NCI-H345 treated with DMSO at 0.1 percent for 48 hours (cell line): ENCODE results near the gene LY9.

Source experiments
- DNase-seq: peaks from one replicate; lab custom pipeline; 2025; ENCODE audit not compliant: unreplicated experiment; lab: John Stamatoyannopoulos, UW

LY9 gene

DNA sequence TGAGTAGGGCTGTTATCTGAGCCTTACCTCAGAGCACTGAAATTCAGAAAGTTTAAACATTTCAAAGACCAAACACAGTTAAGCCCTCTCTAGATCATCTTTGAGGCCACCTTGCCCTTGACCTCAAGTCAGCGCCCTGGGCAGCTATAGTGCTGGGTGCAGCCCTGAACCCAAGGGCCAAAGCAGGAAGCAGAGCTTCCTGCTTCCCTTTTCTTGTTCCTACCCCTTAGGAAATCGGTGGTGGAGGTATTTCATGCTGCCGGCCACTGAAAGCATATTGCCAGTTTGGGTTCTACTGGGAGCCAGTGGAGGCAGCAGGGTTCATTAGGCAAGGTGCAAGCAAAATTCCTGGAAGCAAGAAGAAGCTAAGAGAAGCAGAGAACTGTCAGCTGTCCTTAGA, 40.6 kb downstream of the LY9 start:
- no peak for DNase-seq

DNA sequence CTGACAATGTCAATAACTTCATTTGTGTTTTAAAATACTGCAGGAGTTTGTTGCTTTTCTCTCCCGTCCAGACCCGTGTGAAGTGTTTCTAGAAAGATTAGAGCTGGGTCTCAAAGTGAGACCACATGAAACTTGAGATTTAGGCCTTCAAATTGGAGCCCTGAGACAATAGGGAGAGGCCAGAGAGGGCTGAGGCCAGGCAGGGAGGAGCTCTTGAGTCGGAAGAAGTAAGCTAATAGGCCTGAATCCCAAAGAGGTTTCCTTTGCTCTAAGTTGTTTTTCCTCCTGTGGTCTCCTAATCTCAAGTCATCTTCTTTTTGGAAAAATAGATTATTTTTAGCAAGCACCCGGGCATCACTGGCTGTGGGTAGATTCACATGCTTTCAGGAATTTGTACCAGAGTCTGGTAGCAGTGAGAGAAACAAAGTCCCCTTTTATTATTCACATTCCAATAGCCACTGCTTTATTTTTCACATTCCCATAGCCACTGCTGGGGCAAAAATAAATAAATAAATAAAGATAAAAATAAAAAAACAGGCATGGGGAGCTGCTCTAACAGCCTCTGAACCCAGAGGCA, 41.1 kb downstream of the LY9 start:
- DNase-seq, result no peak

DNA sequence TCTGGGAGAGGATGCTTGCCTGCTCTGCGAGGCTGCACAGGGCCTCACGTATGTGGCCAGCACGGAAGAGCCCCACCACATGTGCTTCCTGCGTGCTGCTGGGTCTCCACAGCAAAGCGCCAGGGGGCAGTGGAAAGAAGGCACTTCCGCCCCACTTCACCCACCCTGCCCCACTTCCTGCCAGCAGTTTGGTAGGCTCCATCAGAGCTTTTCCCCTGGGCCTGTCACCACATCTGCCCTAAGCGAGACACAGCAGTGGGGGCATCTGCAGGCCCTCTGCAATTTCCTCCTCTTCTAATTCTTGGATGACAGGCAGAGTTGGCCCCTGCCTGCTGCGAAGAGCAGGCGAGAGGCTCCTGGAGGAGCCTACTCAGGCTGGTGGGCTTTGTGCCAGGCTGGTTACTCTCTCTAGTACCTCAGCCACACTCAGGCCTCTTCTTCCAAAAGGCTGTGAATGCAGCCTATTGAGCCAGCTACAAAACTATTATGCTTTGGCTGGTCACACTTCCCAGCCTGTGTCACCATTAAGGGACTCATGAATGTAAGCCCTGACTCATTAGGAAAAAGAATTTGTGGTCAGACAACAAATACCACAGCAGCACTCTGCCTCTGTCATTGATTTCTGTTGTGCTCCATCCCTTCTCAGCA, 41.7 kb downstream of the LY9 start:
- DNase-seq, result no peak

DNA sequence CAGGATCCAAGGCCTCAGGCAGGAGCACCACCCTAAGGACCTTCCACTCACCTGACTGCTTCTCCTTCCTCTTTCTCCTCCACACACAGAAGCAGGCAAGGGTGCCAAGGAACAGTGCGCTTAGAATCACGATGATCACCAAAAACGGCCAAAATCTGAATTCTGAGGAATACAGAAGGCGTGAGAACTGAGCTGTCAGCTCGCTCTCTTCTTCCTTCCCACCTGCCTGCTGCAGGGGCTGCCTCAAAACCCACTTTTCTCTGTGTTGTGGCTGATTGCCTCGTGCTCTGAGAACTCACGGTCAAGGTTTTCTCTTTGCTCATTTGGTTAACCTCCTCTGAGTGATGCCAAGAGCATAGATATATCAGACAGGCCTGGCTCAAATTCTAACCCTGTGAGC, 42.9 kb downstream of the LY9 start:
- no peak for DNase-seq

DNA sequence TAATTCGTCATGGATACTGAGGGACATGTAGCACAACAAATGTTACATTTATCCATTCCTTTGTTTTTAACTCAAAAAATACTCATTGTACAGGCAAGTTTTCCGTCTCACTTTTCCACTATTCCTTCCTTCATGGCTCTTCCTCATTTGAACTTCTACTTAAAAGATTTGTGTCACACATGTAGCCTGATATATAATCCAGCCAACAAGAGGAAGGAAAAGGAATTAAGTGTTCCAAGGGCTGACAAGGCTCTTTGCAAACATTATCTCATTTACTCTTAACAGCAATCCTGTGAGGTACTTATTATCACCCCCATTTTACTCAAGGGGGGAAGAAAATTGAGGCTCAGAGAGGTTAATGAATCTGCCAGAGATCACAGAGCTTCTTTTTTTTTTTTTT, 43.8 kb downstream of the LY9 start:
- no peak for DNase-seq

DNA sequence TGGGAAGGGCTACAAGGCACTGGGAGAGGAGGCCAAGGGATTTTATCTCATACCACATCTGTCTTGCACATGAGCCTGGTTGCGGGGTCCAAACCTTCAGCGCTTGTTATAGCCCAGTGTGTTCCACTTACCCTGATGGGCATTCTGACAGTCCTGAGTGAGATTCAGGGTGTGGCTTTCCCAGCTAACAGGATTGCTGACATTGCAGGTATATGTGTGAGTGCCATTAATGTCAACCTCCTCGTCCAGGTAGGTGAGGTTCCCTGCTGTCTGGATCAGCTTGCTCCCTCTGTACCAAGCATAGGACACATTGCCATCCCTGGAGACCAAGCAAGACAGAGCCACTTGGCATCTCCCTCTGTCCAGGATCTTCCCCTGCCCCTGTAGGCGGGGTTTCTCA, 45.1 kb downstream of the LY9 start:
- no peak for DNase-seq

DNA sequence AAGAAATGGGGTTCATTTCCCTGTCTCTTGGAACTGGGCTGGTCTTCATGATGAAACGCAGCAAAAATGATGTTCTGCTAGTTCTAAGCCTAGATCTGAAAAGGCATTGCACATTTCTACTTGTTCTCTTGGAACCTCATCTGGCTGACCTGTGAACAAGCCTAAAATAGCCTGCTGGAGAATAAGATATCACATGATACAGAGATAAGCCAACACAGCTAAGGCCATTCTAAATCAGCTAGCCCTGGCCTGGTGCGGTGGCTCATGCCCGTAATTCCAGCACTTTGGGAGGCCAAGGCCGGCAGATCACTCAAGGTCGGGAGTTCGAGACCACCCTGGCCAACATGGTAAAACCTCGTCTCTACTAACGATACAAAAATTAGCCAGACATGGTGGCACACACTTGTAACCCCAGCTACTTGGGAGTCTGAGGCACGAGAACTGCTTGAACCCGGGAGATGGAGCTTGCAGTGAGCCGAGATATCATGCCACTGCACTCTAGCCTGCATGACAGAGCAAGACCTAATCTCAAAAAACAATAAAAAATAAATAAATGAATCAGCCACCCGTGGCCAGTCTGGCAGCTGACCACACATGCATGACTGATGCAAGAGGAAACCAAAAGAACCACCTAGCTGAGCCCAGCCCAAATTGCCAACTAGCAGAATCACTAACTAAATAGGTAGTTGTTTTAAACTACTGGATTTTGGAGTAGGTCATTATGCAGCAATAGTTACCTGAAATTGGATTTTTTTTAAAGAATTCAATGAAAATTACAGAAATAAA, 48.7 kb downstream of the LY9 start:
- no peak for DNase-seq

DNA sequence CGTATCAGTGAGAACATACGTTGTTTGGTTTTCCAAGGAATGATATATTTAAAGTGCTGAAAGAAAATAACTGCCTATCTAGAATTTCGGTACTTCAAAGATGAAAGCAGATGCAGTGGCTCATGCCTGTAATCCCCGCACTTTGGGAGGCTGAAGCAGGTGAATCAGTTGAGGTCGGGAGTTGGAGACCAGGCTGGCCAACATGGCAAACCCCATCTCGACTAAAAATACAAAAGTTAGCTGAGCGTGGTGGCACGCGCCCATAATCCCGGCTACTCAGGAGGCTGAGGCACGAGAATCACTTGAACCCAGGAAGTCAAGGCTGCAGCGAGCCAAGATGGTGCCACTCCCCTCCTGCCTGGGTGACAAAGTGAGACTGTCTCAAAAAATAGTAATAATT, 50.3 kb downstream of the LY9 start:
- no peak for DNase-seq

- no peak for DNase-seq
Measured at GRCh38 chr1:160850541-160850940, 54.6 kb downstream of the LY9 start.

- no peak for DNase-seq
Measured at GRCh38 chr1:160850993-160851392, 55.0 kb downstream of the LY9 start.

DNA sequence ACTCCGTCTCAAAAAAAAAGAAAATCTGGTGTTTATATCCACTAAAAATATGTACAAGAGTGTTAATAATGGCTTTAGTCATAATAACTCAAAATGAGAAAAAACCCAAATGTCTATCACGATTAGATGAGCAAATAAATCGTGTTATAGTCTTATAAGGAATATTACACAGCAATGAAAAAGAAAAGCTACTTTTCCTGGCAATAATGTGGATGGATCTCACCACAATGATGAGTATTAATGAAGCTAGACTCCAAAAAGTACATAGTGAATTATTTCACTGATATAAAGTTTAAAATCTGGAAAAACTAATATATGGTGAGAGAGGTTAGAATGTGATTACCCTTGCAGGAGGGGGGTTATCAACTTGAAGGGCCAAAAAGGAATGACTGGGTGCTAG, 57.0 kb downstream of the LY9 start:
- no peak for DNase-seq

- DNase-seq, result no peak
Measured at GRCh38 chr1:160853754-160854153, 57.8 kb downstream of the LY9 start.

GRCh38 chr1:160855181-160855981, 59.4 kb downstream of the LY9 start:
- DNase-seq, result no peak

GRCh38 chr1:160858097-160858496, 62.1 kb downstream of the LY9 start:
- peak; percentile 13 for DNase-seq

DNA sequence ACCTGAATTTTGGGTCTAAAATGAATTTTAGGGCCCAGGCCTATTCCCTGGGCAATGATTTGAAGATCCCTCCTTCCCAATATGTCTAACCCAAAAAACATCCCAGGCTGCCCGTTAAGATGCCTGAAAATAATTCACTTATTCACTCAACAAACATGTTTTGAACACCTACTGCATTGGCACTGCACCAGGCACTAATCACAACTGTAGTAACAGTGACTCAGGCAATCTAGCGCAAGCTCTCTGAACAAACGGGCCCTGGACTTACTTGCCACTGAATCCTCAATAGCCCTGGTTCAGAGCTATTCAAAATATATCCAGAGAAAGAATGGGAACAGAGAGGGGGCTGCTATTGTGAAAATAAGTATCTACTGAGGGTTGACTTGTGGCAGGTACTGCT, 62.5 kb downstream of the LY9 start:
- DNase-seq, result no peak

GRCh38 chr1:160859166-160859565, 63.2 kb downstream of the LY9 start:
- no peak for DNase-seq

DNA sequence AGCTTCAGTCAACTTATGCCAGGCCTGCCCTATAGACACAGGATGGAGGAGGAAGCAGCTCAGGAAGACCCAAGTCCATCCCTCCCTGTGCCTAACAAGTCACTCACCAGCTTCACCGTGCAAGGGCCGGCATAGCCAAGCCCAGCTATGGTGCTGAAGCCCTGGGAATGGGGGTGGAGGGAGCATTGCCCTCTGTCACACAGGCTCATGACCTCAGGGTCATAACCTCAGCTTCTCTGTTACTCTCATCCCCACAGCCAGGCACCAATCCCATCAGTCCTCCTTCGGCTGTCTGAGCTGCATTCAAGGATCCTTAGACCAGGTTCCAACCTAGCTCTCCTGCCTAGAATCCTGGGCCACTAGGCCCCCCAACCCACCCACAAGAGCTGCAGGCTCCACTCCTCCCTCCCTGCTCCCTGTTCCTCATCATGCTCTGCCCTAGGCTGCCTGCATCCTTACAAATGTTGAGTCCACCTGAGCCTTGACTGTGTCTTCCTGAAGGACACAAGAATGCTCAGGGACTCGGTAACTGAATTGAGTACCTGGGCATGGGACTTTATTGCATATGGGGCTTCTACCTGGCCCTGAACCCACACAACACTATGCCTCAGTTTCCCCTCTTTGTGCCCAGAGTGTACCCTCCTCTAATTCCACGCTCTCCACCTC, 65.0 kb downstream of the LY9 start:
- DNase-seq, result no peak

- no peak for DNase-seq
Measured at GRCh38 chr1:160862203-160863060, 66.5 kb downstream of the LY9 start, which contains the start of gene CD244. Gene CD244, minus strand, starts transcription at chr1:160862887. Its CDS starts 210 bp downstream, at chr1:160862677.

DNA sequence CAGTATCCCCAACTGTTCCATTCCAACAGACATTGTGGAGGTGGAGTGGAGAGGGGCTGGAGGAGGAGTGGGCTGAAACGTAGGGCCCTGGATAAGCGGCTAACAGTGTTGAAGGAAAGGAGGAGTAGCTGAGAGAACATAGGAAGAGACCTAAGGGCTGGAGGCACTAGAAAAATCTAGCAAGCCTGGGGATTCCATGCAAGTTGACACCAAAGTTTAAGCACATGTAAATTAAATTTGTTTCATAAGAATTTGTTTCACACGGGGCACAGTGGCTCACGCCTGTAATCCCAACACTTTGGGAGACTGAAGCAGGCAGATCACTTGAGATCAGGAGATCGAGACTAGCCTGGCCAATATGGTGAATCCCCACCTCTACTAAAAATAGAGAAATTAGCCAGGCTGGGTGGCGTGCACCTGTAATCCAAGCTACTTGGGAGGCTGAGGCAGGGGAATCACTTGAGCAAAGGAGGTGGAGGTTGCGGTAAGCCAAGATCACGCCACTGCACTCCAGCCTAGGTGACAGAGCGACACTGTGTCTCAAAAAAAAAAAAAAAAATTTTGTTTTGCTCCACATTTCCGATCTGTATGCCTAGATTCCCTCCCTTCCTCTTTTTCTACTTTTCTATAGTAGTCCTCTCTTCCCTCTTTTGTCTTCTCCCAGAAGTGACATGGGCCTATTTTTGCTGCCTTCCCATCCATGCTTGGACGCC, 67.2 kb downstream of the LY9 start:
- DNase-seq, result no peak

- DNase-seq, result no peak
Measured at GRCh38 chr1:160863774-160864131, 67.8 kb downstream of the LY9 start.
